H1 (cell line): Measurements from ENCODE around the gene ODAD3. TPM values are rescaled to one million over a fixed set of nuclear protein-coding genes. Genes with fewer than 3 reads are reported as not detected.
A peak's percentile ranks its signal among the peaks of the same experiment; 100 is the strongest.

Experiments used
- ASH2L ChIP-seq: fragments of 200-600, 300-600 bp; sonication (generic); IDR thresholded peaks from one replicate; pipeline ENCODE4 v1.7.1; 2017; ENCODE audit warnings: low read length
- BCL11A ChIP-seq, 2 experiments: IDR thresholded peaks; one replicate each; pipeline ENCODE4 v1.6.1; 2011; ENCODE audit warnings: low read depth in 2 of 2, low read length in 2 of 2, mild to moderate bottlenecking in 2 of 2
- CBX8 ChIP-seq: fragments of 300-800, 300-1000 bp; sonication (generic); IDR thresholded peaks from 2 replicates; pipeline ENCODE4 v1.7.1; 2016; ENCODE audit warnings: low read depth, low read length, borderline replicate concordance
- CHD2 ChIP-seq: IDR thresholded peaks from 2 replicates; pipeline ENCODE4 v1.6.1; 2012; ENCODE audit warnings: low read length, improper control_type of control experiment
- CREB1 ChIP-seq: IDR thresholded peaks from 2 replicates; pipeline ENCODE4 v1.6.1; 2012; ENCODE audit warnings: inconsistent platforms
- CTBP2 ChIP-seq: IDR thresholded peaks from 2 replicates; pipeline ENCODE4 v1.7.0; 2011; ENCODE audit warnings: borderline replicate concordance, mild to moderate bottlenecking, moderate library complexity, mixed read lengths, low read length; ENCODE audit not compliant: insufficient read depth, insufficient read length
- EZH2 ChIP-seq: fragments of 200-600 bp; sonication (generic); IDR thresholded peaks from 2 replicates; pipeline ENCODE4 v1.7.1; 2012; ENCODE audit warnings: low read depth, mild to moderate bottlenecking, moderate library complexity, low read length, inconsistent platforms; ENCODE audit not compliant: severe bottlenecking
- HDAC2 ChIP-seq, 2 experiments: fragments of 300-600 bp in 1 of 2; sonication (generic) in 1 of 2; IDR thresholded peaks; 2 replicates each; pipeline ENCODE4 v1.6.1; 2011 to 2012; ENCODE audit warnings: low read depth in 2 of 2, low read length in 2 of 2, mild to moderate bottlenecking in 2 of 2, moderate library complexity in 2 of 2, borderline replicate concordance in 1 of 2, inconsistent platforms in 1 of 2
- HDAC6 ChIP-seq: IDR thresholded peaks from one replicate; pipeline ENCODE4 v1.7.1; 2012; ENCODE audit warnings: low read depth, mild to moderate bottlenecking, inconsistent platforms, low read length, moderate library complexity
- JUND ChIP-seq: IDR thresholded peaks from 2 replicates; pipeline ENCODE4 v1.6.1; 2011; ENCODE audit warnings: mild to moderate bottlenecking, improper control_type of control experiment, low read length
- KDM4A ChIP-seq: IDR thresholded peaks from one replicate; pipeline ENCODE4 v1.7.1; 2012; ENCODE audit warnings: low read depth, mild to moderate bottlenecking, moderate library complexity, low read length, inconsistent platforms; ENCODE audit not compliant: severe bottlenecking
- MAFK ChIP-seq: IDR thresholded peaks from 2 replicates; pipeline ENCODE4 v1.6.1; 2012; ENCODE audit warnings: low read depth, mild to moderate bottlenecking, improper control_type of control experiment, low read length
- MAX ChIP-seq: IDR thresholded peaks from 2 replicates; pipeline ENCODE4 v1.6.1; 2012; ENCODE audit warnings: inconsistent platforms
- RBBP5 ChIP-seq: IDR thresholded peaks from 2 replicates; pipeline ENCODE4 v1.7.1; 2012; ENCODE audit warnings: low read depth, mild to moderate bottlenecking, inconsistent platforms, low read length, moderate library complexity, borderline replicate concordance
- SIRT6 ChIP-seq: IDR thresholded peaks from one replicate; pipeline ENCODE4 v1.7.1; 2012; ENCODE audit warnings: low read length, inconsistent platforms
- SIX5 ChIP-seq: IDR thresholded peaks from 2 replicates; pipeline ENCODE4 v1.6.1; 2011; ENCODE audit warnings: mild to moderate bottlenecking, low read depth, low read length
- SP1 ChIP-seq: IDR thresholded peaks from 2 replicates; pipeline ENCODE4 v1.6.1; 2011; ENCODE audit warnings: low read depth, low read length
- SP4 ChIP-seq: IDR thresholded peaks from 2 replicates; pipeline ENCODE4 v1.6.1; 2012; ENCODE audit warnings: low read length, inconsistent platforms
- SRF ChIP-seq: IDR thresholded peaks from 2 replicates; pipeline ENCODE4 v1.6.1; 2011; ENCODE audit warnings: mild to moderate bottlenecking, low read depth, low read length, moderate library complexity
- USF2 ChIP-seq: IDR thresholded peaks from 2 replicates; pipeline ENCODE4 v1.6.1; 2011; ENCODE audit warnings: low read length, improper control_type of control experiment
- polyA plus RNA-seq, 7 experiments: library from polyadenylated mRNA; depleted of rRNA in 3 of 7; stranded (reverse) in 5 of 7; unstranded in 2 of 7; fragments of >200 nt in 5 of 7; fragments of 200-250 nt in 2 of 7; gene quantifications; 1 replicate in 5 of 7; 2 replicates in 1 of 7; 4 replicates in 1 of 7; pipeline versions ENCODE4 v1.2.1 to v1.2.3, GENCODE V29; 2011 to 2013; ENCODE audit warnings: missing spikeins in 2 of 7, mixed read lengths in 2 of 7
- total RNA-seq: library from RNA; stranded (reverse); fragmentation: NEBNext Ultra II Directional; extraction: Animal tissue kit (Norgen Biotek cat#: 25700); gene quantifications from 2 replicates; pipeline ENCODE4 v1.2.1, GENCODE V29; 2021

Gene ODAD3
- total and polyA plus RNA-seq, 2 of the 8 experiments (the other 6 are each of a cell fraction or from before 2014, with no cell fraction given): 2.1 to 2.2 TPM

- TF ChIP-seq KDM4A (peak; percentile 61), CBX8 (no peak), CREB1 (no peak), SP1 (no peak), MAFK (no peak), ASH2L (peak; percentile 36), RBBP5 (0 out of 2 replicates have a peak, but pooled peaks have one; percentile 32), BCL11A (IDR thresholded peaks at IDR 0.05; ENCODE audit: low read depth in 2 of 2, low read length in 2 of 2) (no peak), SP4 (peak; percentile 65), CHD2 (no peak), USF2 (no peak), HDAC2 (IDR thresholded peaks at IDR 0.05; ENCODE audit: borderline replicate concordance in 1 of 2, low read depth in 2 of 2, low read length in 2 of 2) (no peak), MAX (peak; percentile 61), SIRT6 (no peak), JUND (no peak), SRF (no peak), CTBP2 (no peak), EZH2 (peak; percentile 41), SIX5 (no peak), HDAC6 (no peak)
These were observed 13.4 kb downstream of the ODAD3 start (continued) for GRCh38 chr19:11421371-11422098.
